Type B pancreatic cell (in vitro differentiated cells): ENCODE results near the gene TRIM24. TPM values are rescaled to one million over a fixed set of nuclear protein-coding genes. Genes with fewer than 3 reads are reported as not detected.

ENCODE experiments used
- DNase-seq: peaks from one replicate; pipeline ENCODE4 v3.0.0; 2021; ENCODE audit warnings: mixed read lengths; ENCODE audit not compliant: unreplicated experiment; ENCODE audit errors: extremely low spot score
- H3K27ac Mint-ChIP-seq: 2 replicates; pipeline ENCODE4 v1.8.0; 2021; ENCODE audit warnings: mild to moderate bottlenecking, mixed read lengths
- H3K27me3 Mint-ChIP-seq: 2 replicates; pipeline ENCODE4 v1.8.0; 2021; ENCODE audit warnings: mixed read lengths
- H3K36me3 Mint-ChIP-seq: 2 replicates; pipeline ENCODE4 v1.8.0; 2021; ENCODE audit warnings: mixed read lengths
- H3K4me1 Mint-ChIP-seq: one replicate; pipeline ENCODE4 v1.8.0; 2021; ENCODE audit warnings: mixed read lengths; ENCODE audit not compliant: unreplicated experiment
- H3K4me3 Mint-ChIP-seq: 2 replicates; pipeline ENCODE4 v1.8.0; 2021; ENCODE audit warnings: mild to moderate bottlenecking, mixed read lengths
- H3K9me3 Mint-ChIP-seq: 2 replicates; pipeline ENCODE4 v1.8.0; 2021; ENCODE audit warnings: mixed read lengths
- total RNA-seq: library from RNA; stranded (reverse); gene quantifications from 2 replicates; pipeline ENCODE4 v1.2.1, GENCODE V29; 2021; ENCODE audit warnings: low replicate concordance
- TF ChIP-seq, protein P1 (sequence below): fragments of 200-600 bp; sonication (generic); conservative IDR thresholded peaks from 2 replicates; pipeline ENCODE4 v1.5.0; 2021; ENCODE audit warnings: antibody characterized with exemption, mild to moderate bottlenecking

TRIM24 gene
- total RNA-seq, 1 donor from 2014 or later: 66.8 TPM

DNA sequence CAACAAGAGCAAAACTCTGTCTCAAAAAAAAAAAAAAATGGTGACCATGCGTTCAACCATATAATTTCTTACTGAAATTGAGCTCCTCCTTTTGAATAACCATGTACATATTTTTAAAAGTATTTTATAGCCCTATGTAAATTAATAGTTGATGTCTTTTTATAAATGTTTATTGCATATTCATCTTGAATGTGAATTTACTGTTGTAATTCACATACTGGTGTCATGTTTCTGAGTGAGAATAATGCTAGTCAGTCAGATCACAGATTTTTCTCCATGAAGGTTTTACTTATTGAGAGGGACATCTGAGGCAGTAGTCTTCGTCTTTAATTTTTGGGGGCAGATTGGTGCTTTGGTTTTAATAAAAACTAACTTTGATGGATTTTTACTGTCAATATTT is 128.9 kb downstream of the TRIM24 start:
- H3K27ac Mint-ChIP-seq: no peak overlapping the region
- TF ChIP-seq, protein P1, sequence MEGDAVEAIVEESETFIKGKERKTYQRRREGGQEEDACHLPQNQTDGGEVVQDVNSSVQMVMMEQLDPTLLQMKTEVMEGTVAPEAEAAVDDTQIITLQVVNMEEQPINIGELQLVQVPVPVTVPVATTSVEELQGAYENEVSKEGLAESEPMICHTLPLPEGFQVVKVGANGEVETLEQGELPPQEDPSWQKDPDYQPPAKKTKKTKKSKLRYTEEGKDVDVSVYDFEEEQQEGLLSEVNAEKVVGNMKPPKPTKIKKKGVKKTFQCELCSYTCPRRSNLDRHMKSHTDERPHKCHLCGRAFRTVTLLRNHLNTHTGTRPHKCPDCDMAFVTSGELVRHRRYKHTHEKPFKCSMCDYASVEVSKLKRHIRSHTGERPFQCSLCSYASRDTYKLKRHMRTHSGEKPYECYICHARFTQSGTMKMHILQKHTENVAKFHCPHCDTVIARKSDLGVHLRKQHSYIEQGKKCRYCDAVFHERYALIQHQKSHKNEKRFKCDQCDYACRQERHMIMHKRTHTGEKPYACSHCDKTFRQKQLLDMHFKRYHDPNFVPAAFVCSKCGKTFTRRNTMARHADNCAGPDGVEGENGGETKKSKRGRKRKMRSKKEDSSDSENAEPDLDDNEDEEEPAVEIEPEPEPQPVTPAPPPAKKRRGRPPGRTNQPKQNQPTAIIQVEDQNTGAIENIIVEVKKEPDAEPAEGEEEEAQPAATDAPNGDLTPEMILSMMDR: no peak
- H3K4me1 Mint-ChIP-seq: peaks cover 4% of the 10 kb centered on the region
- DNase-seq: no peak
- H3K27me3 Mint-ChIP-seq: no peaks in the 10 kb centered on the region
- no peak overlapping the region for H3K4me3 Mint-ChIP-seq
- no peaks in the 10 kb centered on the region for H3K9me3 Mint-ChIP-seq
- peaks cover 40% of the 10 kb centered on the region for H3K36me3 Mint-ChIP-seq

DNA sequence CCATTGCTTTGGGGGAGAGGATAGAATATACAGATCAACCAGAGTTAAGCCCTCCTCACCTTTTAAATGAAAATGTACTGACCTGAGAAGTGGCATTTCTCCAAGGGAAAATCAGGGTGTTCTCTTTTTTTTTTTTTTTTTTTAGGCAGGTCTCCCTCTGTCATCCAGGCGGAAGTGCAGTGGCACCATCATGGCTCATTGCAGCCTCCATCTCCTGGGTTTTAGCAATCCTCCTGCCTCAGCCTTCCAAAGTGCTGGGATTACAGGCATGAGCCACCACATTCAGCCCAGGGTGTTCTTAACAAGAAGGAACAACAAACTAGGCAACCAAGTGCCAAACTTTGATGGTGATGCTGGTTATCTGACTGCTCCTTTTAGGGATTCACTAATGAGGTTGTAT is 130.1 kb downstream of the TRIM24 start:
- DNase-seq: no peak
- TF ChIP-seq, protein P1: no peak
- Mint-ChIP-seq H3K4me1 (peaks cover 4% of the 10 kb centered on the region), H3K36me3 (peaks cover 30% of the 10 kb centered on the region), H3K4me3 (no peak overlapping the region), H3K27ac (no peak overlapping the region), H3K9me3 (no peaks in the 10 kb centered on the region), H3K27me3 (no peaks in the 10 kb centered on the region)

DNA sequence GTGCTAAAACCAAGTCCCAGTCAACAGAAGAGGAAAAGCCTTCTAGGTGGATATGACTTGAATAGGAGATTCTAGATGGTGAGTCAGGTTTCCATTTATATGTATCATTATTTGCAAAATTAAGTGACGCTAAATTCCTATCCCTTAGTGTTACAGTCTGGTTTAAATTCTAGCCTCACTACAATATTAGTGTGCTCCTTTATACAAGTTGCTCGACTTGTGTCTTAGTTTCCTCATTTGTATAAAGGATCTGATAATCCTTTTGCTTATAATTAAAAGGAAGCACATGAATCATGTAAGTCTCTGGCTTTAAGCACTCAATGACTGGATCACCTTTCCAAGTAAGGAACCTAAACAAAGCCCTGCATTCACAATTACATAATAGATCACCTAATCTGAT is 135.4 kb downstream of the TRIM24 start:
- Mint-ChIP-seq H3K9me3 (no peaks in the 10 kb centered on the region), H3K27me3 (no peaks in the 10 kb centered on the region), H3K36me3 (peaks cover 3% of the 10 kb centered on the region), H3K4me1 (peaks cover 4% of the 10 kb centered on the region), H3K4me3 (no peak overlapping the region), H3K27ac (no peak overlapping the region)
- no peak for DNase-seq
- TF ChIP-seq, protein P1: no peak

DNA sequence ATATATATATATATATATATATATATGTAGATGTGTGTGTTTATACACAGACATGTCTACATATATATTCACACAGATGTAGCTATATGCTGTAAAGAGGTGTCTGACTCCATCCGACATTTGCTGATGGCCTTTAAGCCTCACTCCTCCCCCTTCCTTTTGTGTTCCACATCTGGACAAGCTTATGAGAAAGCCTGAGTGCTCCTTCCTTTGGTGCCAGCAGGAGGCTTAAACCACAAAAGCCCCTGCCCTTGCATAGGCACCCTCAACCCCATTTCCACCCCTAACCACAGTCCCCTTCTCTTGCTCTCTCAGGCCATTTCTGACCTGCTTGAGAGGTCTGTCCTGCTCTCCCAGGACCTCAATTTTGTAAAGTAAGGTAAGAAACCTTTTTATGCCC is 142.4 kb downstream of the TRIM24 start:
- H3K36me3 Mint-ChIP-seq: no peaks in the 10 kb centered on the region
- H3K27ac Mint-ChIP-seq: no peak overlapping the region
- peaks cover 5% of the 10 kb centered on the region for H3K4me1 Mint-ChIP-seq
- no peak overlapping the region for H3K4me3 Mint-ChIP-seq
- no peaks in the 10 kb centered on the region for H3K9me3 Mint-ChIP-seq
- no peak for DNase-seq
- H3K27me3 Mint-ChIP-seq: no peaks in the 10 kb centered on the region
- TF ChIP-seq, protein P1: peak; percentile 23

DNA sequence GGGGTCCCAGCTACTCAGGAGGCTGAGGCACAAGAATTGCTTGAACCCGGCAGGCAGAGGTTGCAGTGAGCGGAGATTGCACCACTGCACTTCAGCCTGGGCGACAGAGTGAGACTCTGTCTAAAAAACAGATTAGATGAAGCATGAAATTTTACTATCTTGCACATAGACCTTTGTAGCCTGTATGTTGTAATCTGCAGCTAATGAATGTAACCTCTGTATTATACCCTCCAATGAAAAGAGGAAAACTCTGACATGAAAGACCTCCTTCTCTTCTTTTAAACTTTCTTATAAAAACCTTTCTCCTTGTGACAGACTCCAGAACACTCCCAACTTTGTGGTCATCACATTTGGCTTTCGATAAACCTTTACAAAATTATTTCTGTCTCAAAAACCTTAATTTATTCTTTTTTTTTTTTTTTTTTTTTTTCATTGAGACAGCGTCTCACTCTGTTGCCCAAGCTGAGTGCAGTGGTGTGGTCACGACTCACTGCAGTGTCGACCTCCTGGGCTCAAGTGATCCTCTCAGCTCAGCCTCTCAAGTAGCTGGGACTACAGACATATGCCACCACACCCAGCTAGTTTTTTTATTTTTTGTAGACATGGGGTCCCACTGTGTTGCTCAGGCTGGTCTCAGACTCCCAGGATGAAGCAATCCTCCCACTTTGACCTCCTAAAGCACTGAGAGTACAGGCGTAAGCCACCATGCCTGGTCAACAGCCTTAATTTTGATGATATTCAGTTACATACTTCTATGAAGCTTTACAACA is 143.7 kb downstream of the TRIM24 start:
- Mint-ChIP-seq H3K4me1 (peaks cover 14% of the 10 kb centered on the region), H3K9me3 (no peaks in the 10 kb centered on the region)
- TF ChIP-seq, protein P1: no peak

More for the DNA sequence above, 143.7 kb downstream of the TRIM24 start:
- no peaks in the 10 kb centered on the region for H3K27me3 Mint-ChIP-seq
- no peak overlapping the region for H3K4me3 Mint-ChIP-seq
- no peaks in the 10 kb centered on the region for H3K36me3 Mint-ChIP-seq
- no peak overlapping the region for H3K27ac Mint-ChIP-seq
- DNase-seq: no peak
